ENCODE results near the gene FILIP1. TPM values are rescaled to one million over a fixed set of nuclear protein-coding genes. Genes with fewer than 3 reads are reported as not detected.

The FILIP1 gene
- polyA plus RNA-seq, 1 donor: 7.5 TPM

GRCh38 chr6:75409928-75410327 lies 83.7 kb downstream of the FILIP1 start:
- no peaks in the 10 kb centered on the region for H3K36me3 ChIP-seq (ENCODE audit: control insufficient read depth, insufficient read depth, low read length)
- H3K4me1 ChIP-seq (ENCODE audit: control insufficient read depth, insufficient read depth, low read length): no peaks in the 10 kb centered on the region
- no peaks in the 10 kb centered on the region for H3K9me3 ChIP-seq (ENCODE audit: control insufficient read depth, low read depth, low read length)
- no peaks in the 10 kb centered on the region for H3K27me3 ChIP-seq (ENCODE audit: control insufficient read depth, insufficient read depth, low read length)
- no peak overlapping the region for H3K4me3 ChIP-seq (ENCODE audit: low read length)
- DNase-seq: no peak
- H3K27ac ChIP-seq (ENCODE audit: low read length): no peak overlapping the region

- Histone ChIP-seq H3K36me3 (ENCODE audit: control insufficient read depth, insufficient read depth, low read length) (no peaks in the 10 kb centered on the region), H3K27me3 (ENCODE audit: control insufficient read depth, insufficient read depth, low read length) (no peaks in the 10 kb centered on the region), H3K4me3 (ENCODE audit: low read length) (no peak overlapping the region), H3K4me1 (ENCODE audit: control insufficient read depth, insufficient read depth, low read length) (no peaks in the 10 kb centered on the region), H3K27ac (ENCODE audit: low read length) (no peak overlapping the region), H3K9me3 (ENCODE audit: control insufficient read depth, low read depth, low read length) (no peaks in the 10 kb centered on the region)
- WGBS (ENCODE audit: insufficient coverage, low lambda C conversion rate): no CpG with 5 or more reads among the region's 3 CpGs
- no peak for DNase-seq
These were observed 84.3 kb downstream of the FILIP1 start for GRCh38 chr6:75409286-75409685.

GRCh38 chr6:75403563-75404080 lies 90.0 kb downstream of the FILIP1 start:
- no peaks in the 10 kb centered on the region for H3K9me3 ChIP-seq (ENCODE audit: control insufficient read depth, low read depth, low read length)
- H3K36me3 ChIP-seq (ENCODE audit: control insufficient read depth, insufficient read depth, low read length): no peaks in the 10 kb centered on the region
- no peak overlapping the region for H3K27ac ChIP-seq (ENCODE audit: low read length)
- peaks cover 2% of the 10 kb centered on the region for H3K27me3 ChIP-seq (ENCODE audit: control insufficient read depth, insufficient read depth, low read length)
- no peaks in the 10 kb centered on the region for H3K4me1 ChIP-seq (ENCODE audit: control insufficient read depth, insufficient read depth, low read length)
- no peak for DNase-seq
- 100% methylated on average over 1 of the region's 3 CpGs for WGBS (ENCODE audit: insufficient coverage, low lambda C conversion rate)
- H3K4me3 ChIP-seq (ENCODE audit: low read length): no peak overlapping the region

GRCh38 chr6:75402296-75402695 lies 91.3 kb downstream of the FILIP1 start:
- no CpG with 5 or more reads among the region's 3 CpGs for WGBS (ENCODE audit: insufficient coverage, low lambda C conversion rate)
- H3K27me3 ChIP-seq (ENCODE audit: control insufficient read depth, insufficient read depth, low read length): peaks cover 2% of the 10 kb centered on the region
- H3K9me3 ChIP-seq (ENCODE audit: control insufficient read depth, low read depth, low read length): no peaks in the 10 kb centered on the region
- H3K27ac ChIP-seq (ENCODE audit: low read length): no peak overlapping the region
- H3K36me3 ChIP-seq (ENCODE audit: control insufficient read depth, insufficient read depth, low read length): no peaks in the 10 kb centered on the region
- no peaks in the 10 kb centered on the region for H3K4me1 ChIP-seq (ENCODE audit: control insufficient read depth, insufficient read depth, low read length)
- no peak overlapping the region for H3K4me3 ChIP-seq (ENCODE audit: low read length)
- no peak for DNase-seq

- 50% methylated on average over 1 of the region's 4 CpGs for WGBS (ENCODE audit: insufficient coverage, low lambda C conversion rate)
- DNase-seq: no peak
- Histone ChIP-seq H3K27ac (ENCODE audit: low read length) (no peak overlapping the region), H3K4me3 (ENCODE audit: low read length) (no peak overlapping the region), H3K36me3 (ENCODE audit: control insufficient read depth, insufficient read depth, low read length) (no peaks in the 10 kb centered on the region), H3K9me3 (ENCODE audit: control insufficient read depth, low read depth, low read length) (no peaks in the 10 kb centered on the region), H3K27me3 (ENCODE audit: control insufficient read depth, insufficient read depth, low read length) (peaks cover 2% of the 10 kb centered on the region), H3K4me1 (ENCODE audit: control insufficient read depth, insufficient read depth, low read length) (no peaks in the 10 kb centered on the region)
These were observed 95.7 kb downstream of the FILIP1 start for GRCh38 chr6:75397656-75398465.

- no peaks in the 10 kb centered on the region for H3K36me3 ChIP-seq (ENCODE audit: control insufficient read depth, insufficient read depth, low read length)
- H3K27ac ChIP-seq (ENCODE audit: low read length): no peak overlapping the region
- no peaks in the 10 kb centered on the region for H3K9me3 ChIP-seq (ENCODE audit: control insufficient read depth, low read depth, low read length)
- H3K4me3 ChIP-seq (ENCODE audit: low read length): no peak overlapping the region
- H3K4me1 ChIP-seq (ENCODE audit: control insufficient read depth, insufficient read depth, low read length): no peaks in the 10 kb centered on the region
- H3K27me3 ChIP-seq (ENCODE audit: control insufficient read depth, insufficient read depth, low read length): peaks cover 2% of the 10 kb centered on the region
- no peak for DNase-seq
These were observed 96.4 kb downstream of the FILIP1 start for GRCh38 chr6:75397171-75397570.

GRCh38 chr6:75396005-75396800 lies 97.4 kb downstream of the FILIP1 start:
- Histone ChIP-seq H3K36me3 (ENCODE audit: control insufficient read depth, insufficient read depth, low read length) (no peaks in the 10 kb centered on the region), H3K4me3 (ENCODE audit: low read length) (no peak overlapping the region), H3K27ac (ENCODE audit: low read length) (no peak overlapping the region), H3K4me1 (ENCODE audit: control insufficient read depth, insufficient read depth, low read length) (no peaks in the 10 kb centered on the region), H3K9me3 (ENCODE audit: control insufficient read depth, low read depth, low read length) (no peaks in the 10 kb centered on the region), H3K27me3 (ENCODE audit: control insufficient read depth, insufficient read depth, low read length) (peaks cover 2% of the 10 kb centered on the region)
- WGBS (ENCODE audit: insufficient coverage, low lambda C conversion rate): 100% methylated on average over 1 of the region's 6 CpGs
- DNase-seq: no peak

- H3K9me3 ChIP-seq (ENCODE audit: control insufficient read depth, low read depth, low read length): no peaks in the 10 kb centered on the region
- DNase-seq: no peak
- no peaks in the 10 kb centered on the region for H3K36me3 ChIP-seq (ENCODE audit: control insufficient read depth, insufficient read depth, low read length)
- no peak overlapping the region for H3K4me3 ChIP-seq (ENCODE audit: low read length)
- no peaks in the 10 kb centered on the region for H3K27me3 ChIP-seq (ENCODE audit: control insufficient read depth, insufficient read depth, low read length)
- H3K27ac ChIP-seq (ENCODE audit: low read length): no peak overlapping the region
- no peaks in the 10 kb centered on the region for H3K4me1 ChIP-seq (ENCODE audit: control insufficient read depth, insufficient read depth, low read length)
These were observed 99.8 kb downstream of the FILIP1 start for GRCh38 chr6:75393806-75394205.

- DNase-seq: no peak
- no peaks in the 10 kb centered on the region for H3K4me1 ChIP-seq (ENCODE audit: control insufficient read depth, insufficient read depth, low read length)
- WGBS (ENCODE audit: insufficient coverage, low lambda C conversion rate): 100% methylated on average over 1 of the region's 1 CpG
These were observed 102.3 kb downstream of the FILIP1 start for GRCh38 chr6:75391276-75391675.

GRCh38 chr6:75386050-75386770 lies 107.4 kb downstream of the FILIP1 start:
- H3K4me3 ChIP-seq (ENCODE audit: low read length): no peak overlapping the region
- no peaks in the 10 kb centered on the region for H3K36me3 ChIP-seq (ENCODE audit: control insufficient read depth, insufficient read depth, low read length)
- WGBS (ENCODE audit: insufficient coverage, low lambda C conversion rate): 80% methylated on average over 3 of the region's 8 CpGs
- H3K27ac ChIP-seq (ENCODE audit: low read length): no peak overlapping the region
- no peaks in the 10 kb centered on the region for H3K9me3 ChIP-seq (ENCODE audit: control insufficient read depth, low read depth, low read length)
- no peaks in the 10 kb centered on the region for H3K4me1 ChIP-seq (ENCODE audit: control insufficient read depth, insufficient read depth, low read length)
- DNase-seq: no peak
- no peaks in the 10 kb centered on the region for H3K27me3 ChIP-seq (ENCODE audit: control insufficient read depth, insufficient read depth, low read length)

More at GRCh38 chr6:75391276-75391675, 102.3 kb downstream of the FILIP1 start:
- Histone ChIP-seq H3K27ac (ENCODE audit: low read length) (no peak overlapping the region), H3K4me3 (ENCODE audit: low read length) (no peak overlapping the region), H3K9me3 (ENCODE audit: control insufficient read depth, low read depth, low read length) (no peaks in the 10 kb centered on the region), H3K36me3 (ENCODE audit: control insufficient read depth, insufficient read depth, low read length) (no peaks in the 10 kb centered on the region), H3K27me3 (ENCODE audit: control insufficient read depth, insufficient read depth, low read length) (no peaks in the 10 kb centered on the region)

Data from large intestine (tissue), 3 donors.